K562 (cell line): ENCODE results near the gene PARD3B. TPM values are rescaled to one million over a fixed set of nuclear protein-coding genes. Genes with fewer than 3 reads are reported as not detected.

Experiments used
- ATAC-seq: fragments of 200-7000 bp; cut with Tn5 transposase; 3 replicates; pipeline ENCODE4 v1.9.1; 2020; ENCODE audit warnings: moderate library complexity
- BruUV-seq: library from RNA; stranded (reverse); fragments of 400-500 nt; replicated peaks from 2 replicates; lab custom pipeline; 2021; lab: Mats Ljungman, UMichigan
- CTCF ChIA-PET: fragments of 300-600 bp; formaldehyde crosslinking; extraction: SDS; loops from one replicate; lab custom pipeline; 2021; ENCODE audit warnings: low intra/inter-chr PET ratio; lab: Yijun Ruan, JAX
- POLR2A ChIA-PET: fragments of 300-600, 350-650 bp; sonication (Branson Sonifier 250); formaldehyde crosslinking; extraction: SDS; loops from one replicate; lab custom pipeline; 2021; ENCODE audit warnings: antibody characterized with exemption, inconsistent platforms; lab: Yijun Ruan, JAX
- DNase-seq, 4 experiments: peaks; one replicate each; pipeline versions ENCODE4 v3.0.0 to v3.0.0-alpha.2; 2011 to 2018; ENCODE audit warnings: low spot score in 3 of 4, mixed read lengths in 3 of 4; ENCODE audit errors: extremely low read depth in 1 of 4
- FAIRE-seq: peaks from 2 replicates; lab custom pipeline; 2011; peaks lifted over from hg19 to GRCh38; lab: Jason Lieb, UNC
- H2AFZ ChIP-seq: 2 replicates; pipeline ENCODE4 v1.6.0; 2011; ENCODE audit warnings: low read depth, low read length, control low read depth, inconsistent platforms
- H3K27ac ChIP-seq: fragments of 200-600 bp; 3 replicates; pipeline ENCODE4 v1.8.0; 2011; ENCODE audit warnings: low read depth, mild to moderate bottlenecking, control low read depth, inconsistent platforms, low read length, moderate library complexity, mixed read lengths; ENCODE audit errors: extremely low read depth
- H3K27me3 ChIP-seq, 2 experiments: fragments of 300-600 bp in 1 of 2; 2 replicates in 1 of 2; 3 replicates in 1 of 2; pipeline versions ENCODE4 v1.6.0 to v1.8.0; 2011; ENCODE audit warnings: inconsistent platforms in 2 of 2, low read length in 2 of 2, mild to moderate bottlenecking in 1 of 2, mixed read lengths in 1 of 2, moderate library complexity in 1 of 2; ENCODE audit not compliant: control insufficient read depth in 2 of 2, insufficient read depth in 2 of 2
- H3K36me3 ChIP-seq: fragments of 300-600 bp; 3 replicates; pipeline ENCODE4 v1.8.0; 2011; ENCODE audit warnings: mild to moderate bottlenecking, low read length, inconsistent platforms; ENCODE audit not compliant: control insufficient read depth, insufficient read depth
- H3K4me1 ChIP-seq, 2 experiments: fragments of 200-600 bp in 1 of 2; replicated peaks in 1 of 2; 2 replicates in 1 of 2; 3 replicates in 1 of 2; pipeline versions ENCODE4 v1.5.1 to v1.8.0; 2011; ENCODE audit warnings: inconsistent platforms in 2 of 2, low read length in 2 of 2, mild to moderate bottlenecking in 1 of 2, mixed read lengths in 1 of 2, moderate library complexity in 1 of 2; ENCODE audit not compliant: control insufficient read depth in 2 of 2, insufficient read depth in 2 of 2
- H3K4me2 ChIP-seq: 2 replicates; pipeline ENCODE4 v1.6.1; 2011; ENCODE audit warnings: low read length, control low read depth, inconsistent platforms, mixed read lengths; ENCODE audit not compliant: insufficient read depth
- H3K4me3 ChIP-seq: fragments of 200-600 bp; sonication (generic), shearing (Covaris generic); 2 replicates; pipeline ENCODE4 v1.5.1; 2016; ENCODE audit warnings: control low read depth, inconsistent platforms
- H3K79me2 ChIP-seq: fragments of 200-600 bp; 3 replicates; pipeline ENCODE4 v1.8.0; 2011; ENCODE audit warnings: low read length, inconsistent platforms; ENCODE audit not compliant: control insufficient read depth, insufficient read depth
- H3K9ac ChIP-seq, 2 experiments: 2 replicates each; pipeline versions ENCODE4 v1.6.0 to v1.6.1; 2011; ENCODE audit warnings: low read depth in 2 of 2, low read length in 2 of 2, control low read depth in 1 of 2, inconsistent platforms in 1 of 2, mild to moderate bottlenecking in 1 of 2, mixed read lengths in 1 of 2; ENCODE audit not compliant: insufficient read depth in 1 of 2
- H3K9me1 ChIP-seq: one replicate; pipeline ENCODE4 v1.6.0; 2011; ENCODE audit warnings: inconsistent platforms, mild to moderate bottlenecking, low read length, moderate library complexity; ENCODE audit not compliant: control insufficient read depth, insufficient read depth
- H3K9me3 ChIP-seq: replicated peaks from 2 replicates; pipeline ENCODE4 v1.5.1; 2011; ENCODE audit warnings: low read depth, low read length, inconsistent platforms; ENCODE audit not compliant: control insufficient read depth, insufficient read depth
- H4K20me1 ChIP-seq: replicated peaks from 2 replicates; pipeline ENCODE4 v1.6.1; 2011; ENCODE audit warnings: low read length, inconsistent platforms, mixed read lengths; ENCODE audit not compliant: control insufficient read depth, insufficient read depth
- C11orf30 ChIP-seq: fragments of 450-650 bp; IDR thresholded peaks from 2 replicates; pipeline ENCODE4 v1.6.1; 2016; ENCODE audit warnings: low read depth, mild to moderate bottlenecking
- FUS ChIP-seq: fragments of 200-400 bp; formaldehyde crosslinking; optimal IDR thresholded peaks from 2 replicates; pipeline ENCODE3; 2017; ENCODE audit warnings: low read depth, low read length
- MAFG ChIP-seq: fragments of 450-650 bp; conservative IDR thresholded peaks from 2 replicates; pipeline ENCODE4 v1.6.1; 2016; ENCODE audit warnings: missing genetic modification characterization, missing compliant biosample characterization
- POLR2G ChIP-seq: fragments of 200-400 bp; formaldehyde crosslinking; IDR thresholded peaks from 2 replicates; pipeline ENCODE4 v1.6.1; 2017; ENCODE audit warnings: low read depth, mild to moderate bottlenecking, antibody characterized with exemption, low read length, moderate library complexity
- SLC30A9 ChIP-seq: fragments of 250-450 bp; sonication (Bioruptor Pico); IDR thresholded peaks from 2 replicates; pipeline ENCODE4 v1.8.0; 2022; ENCODE audit warnings: mild to moderate bottlenecking, moderate library complexity
- TEAD2 ChIP-seq: fragments of 450-650 bp; IDR thresholded peaks from 2 replicates; pipeline ENCODE4 v1.6.1; 2016; ENCODE audit warnings: missing genetic modification characterization, control low read depth, missing compliant biosample characterization
- TOE1 ChIP-seq, 2 experiments: fragments of 450-650 bp in 1 of 2; sonication (generic) in 1 of 2; formaldehyde crosslinking in 1 of 2; IDR thresholded peaks; 2 replicates each; pipeline versions ENCODE4 v1.7.1 to v1.8.0; 2016 to 2022; ENCODE audit warnings: borderline replicate concordance in 2 of 2, mild to moderate bottlenecking in 2 of 2, antibody characterized with exemption in 1 of 2, inconsistent platforms in 1 of 2, low read depth in 1 of 2, missing genetic modification reagents in 1 of 2, moderate library complexity in 1 of 2
- UBTF ChIP-seq, 2 experiments: IDR thresholded peaks; 2 replicates each; pipeline ENCODE4 v1.6.1; 2012; ENCODE audit warnings: improper control_type of control experiment in 2 of 2, low read depth in 2 of 2, low read length in 2 of 2, borderline replicate concordance in 1 of 2
- XRCC5 ChIP-seq: fragments of 200-400 bp; formaldehyde crosslinking; IDR thresholded peaks from 2 replicates; pipeline ENCODE4 v1.6.1; 2017; ENCODE audit warnings: low read depth, mild to moderate bottlenecking, low read length
- ZNF699 ChIP-seq: fragments of 250-450 bp; sonication (Bioruptor Pico); IDR thresholded peaks from 2 replicates; pipeline ENCODE4 v1.8.0; 2021; ENCODE audit warnings: mild to moderate bottlenecking, moderate library complexity; ENCODE audit not compliant: insufficient replicate concordance
- in situ Hi-C: fragments of 300-500 bp; cut with MboI; formaldehyde crosslinking; loops from 4 replicates; pipeline ENCODE4 v1.15.0; 2018; ENCODE audit warnings: inconsistent platforms, mixed read lengths
- intact Hi-C: fragments of 100-400 bp; cut with micrococcal nuclease; formaldehyde crosslinking; loops from 2 replicates; pipeline ENCODE4 v1.14.2; 2022
- polyA plus RNA-seq, 8 experiments: library from polyadenylated mRNA; depleted of rRNA in 4 of 8; stranded (reverse) in 5 of 8; unstranded in 3 of 8; fragments of >200 nt; fragmentation: Nextera tagmentation in 2 of 8; fragmentation: Illumina TruSeq in 1 of 8; extraction: Ambion mirVana in 2 of 8; extraction: Trizol in 1 of 8; gene quantifications; 2 replicates each; pipeline versions ENCODE4 v1.2.1 to v1.2.3, GENCODE V29; 2011 to 2014; ENCODE audit warnings: inconsistent platforms in 1 of 8, missing spikeins in 1 of 8
- total RNA-seq, 7 experiments: library from RNA; depleted of rRNA in 6 of 7; stranded (reverse); fragments of >200 nt in 6 of 7; fragmentation: Illumina TruSeq in 2 of 7; extraction: Trizol in 2 of 7; gene quantifications; 2 replicates each; pipeline versions ENCODE4 v1.2.1 to v1.2.3, GENCODE V29; 2011 to 2021; ENCODE audit warnings: low replicate concordance in 1 of 7
- TF ChIP-seq, protein P1 (sequence below): sonication (generic); formaldehyde crosslinking; IDR thresholded peaks from 2 replicates; pipeline ENCODE4 v1.8.1; 2023; ENCODE audit warnings: mild to moderate bottlenecking, missing genetic modification reagents
- TF ChIP-seq, protein P2 (sequence below): fragments of 250-450 bp; sonication (Bioruptor Pico); IDR thresholded peaks from 2 replicates; pipeline ENCODE4 v1.8.0; 2022; ENCODE audit warnings: inconsistent platforms

The PARD3B gene
- total and polyA plus RNA-seq, 9 of the 15 experiments (the other 6 are each of a cell fraction or from before 2014, with no cell fraction given): 0.15 to 3.0 (median 1.1) TPM

DNA sequence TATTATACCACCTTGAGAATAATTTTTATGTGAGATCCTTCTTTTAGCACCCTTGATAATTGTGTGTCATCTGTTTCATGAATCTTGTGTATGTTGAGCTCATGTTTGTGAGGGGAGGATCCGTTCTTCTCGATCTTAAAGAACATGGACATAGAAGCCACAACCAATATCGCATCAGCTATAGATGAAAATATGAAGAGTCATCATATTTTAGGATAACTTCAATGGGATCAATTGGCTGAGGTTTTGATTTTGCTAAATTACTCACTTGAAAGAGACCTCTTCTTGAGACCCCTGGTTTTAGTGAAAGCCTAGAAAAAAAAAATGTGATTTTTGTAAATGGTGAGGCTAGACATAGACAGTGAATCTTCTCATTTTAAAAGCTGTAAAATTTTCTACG, 751.7 kb downstream of the PARD3B start (continued):
- TF ChIP-seq MAFG (tag): peak; percentile 35; the same call in 1 of the 2 replicates
- no peak for TF ChIP-seq ZNF699
- no peak for TF ChIP-seq UBTF (IDR thresholded peaks at IDR 0.05; ENCODE audit: borderline replicate concordance in 1 of 2, low read depth in 2 of 2, low read length in 2 of 2)
- TF ChIP-seq C11orf30: peak; percentile 35; the same call in 1 of the 2 replicates

DNA sequence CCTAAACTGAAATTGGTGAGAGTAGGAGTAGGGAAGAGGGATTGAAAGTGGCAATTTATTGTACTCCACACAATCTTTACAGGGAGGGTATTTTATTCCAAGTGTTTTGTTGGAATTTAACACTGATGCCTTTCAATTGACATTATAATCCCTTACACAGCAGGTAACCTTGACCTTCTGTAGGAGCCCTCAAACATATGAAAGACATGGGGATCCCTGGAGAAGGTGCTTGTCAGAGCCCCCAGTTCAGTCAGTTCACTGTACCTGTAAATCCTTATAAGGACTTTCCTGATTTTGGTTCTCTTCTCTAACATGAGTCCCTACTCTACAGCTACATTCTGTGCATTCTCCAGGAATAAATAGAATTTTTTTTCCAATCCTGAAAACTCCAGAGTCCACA, 752.1 kb downstream of the PARD3B start:
- FAIRE-seq: no peak
- in situ Hi-C loops: no loop called here
- TF ChIP-seq POLR2G (no peak), TOE1 (IDR thresholded peaks at IDR 0.05; ENCODE audit: borderline replicate concordance) (no peak), TOE1 (CRISPR knock-in tag; IDR thresholded peaks at IDR 0.05; ENCODE audit: borderline replicate concordance, low read depth) (no peak), XRCC5 (no peak), SLC30A9 (no peak), TEAD2 (tag) (no peak), FUS (no peak)
- TF ChIP-seq, protein P1, sequence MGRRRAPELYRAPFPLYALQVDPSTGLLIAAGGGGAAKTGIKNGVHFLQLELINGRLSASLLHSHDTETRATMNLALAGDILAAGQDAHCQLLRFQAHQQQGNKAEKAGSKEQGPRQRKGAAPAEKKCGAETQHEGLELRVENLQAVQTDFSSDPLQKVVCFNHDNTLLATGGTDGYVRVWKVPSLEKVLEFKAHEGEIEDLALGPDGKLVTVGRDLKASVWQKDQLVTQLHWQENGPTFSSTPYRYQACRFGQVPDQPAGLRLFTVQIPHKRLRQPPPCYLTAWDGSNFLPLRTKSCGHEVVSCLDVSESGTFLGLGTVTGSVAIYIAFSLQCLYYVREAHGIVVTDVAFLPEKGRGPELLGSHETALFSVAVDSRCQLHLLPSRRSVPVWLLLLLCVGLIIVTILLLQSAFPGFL: no peak
- TF ChIP-seq, protein P2, sequence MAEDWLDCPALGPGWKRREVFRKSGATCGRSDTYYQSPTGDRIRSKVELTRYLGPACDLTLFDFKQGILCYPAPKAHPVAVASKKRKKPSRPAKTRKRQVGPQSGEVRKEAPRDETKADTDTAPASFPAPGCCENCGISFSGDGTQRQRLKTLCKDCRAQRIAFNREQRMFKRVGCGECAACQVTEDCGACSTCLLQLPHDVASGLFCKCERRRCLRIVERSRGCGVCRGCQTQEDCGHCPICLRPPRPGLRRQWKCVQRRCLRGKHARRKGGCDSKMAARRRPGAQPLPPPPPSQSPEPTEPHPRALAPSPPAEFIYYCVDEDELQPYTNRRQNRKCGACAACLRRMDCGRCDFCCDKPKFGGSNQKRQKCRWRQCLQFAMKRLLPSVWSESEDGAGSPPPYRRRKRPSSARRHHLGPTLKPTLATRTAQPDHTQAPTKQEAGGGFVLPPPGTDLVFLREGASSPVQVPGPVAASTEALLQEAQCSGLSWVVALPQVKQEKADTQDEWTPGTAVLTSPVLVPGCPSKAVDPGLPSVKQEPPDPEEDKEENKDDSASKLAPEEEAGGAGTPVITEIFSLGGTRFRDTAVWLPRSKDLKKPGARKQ (CRISPR knock-in tag): no peak

More for the DNA sequence above, 752.1 kb downstream of the PARD3B start:
- no peak overlapping the region for H2AFZ ChIP-seq
- H3K4me2 ChIP-seq: no peak overlapping the region
- no peaks in the 10 kb centered on the region for H4K20me1 ChIP-seq
- H3K9me3 ChIP-seq: no peaks in the 10 kb centered on the region
- DNase-seq (no peak), ATAC-seq (no peak)
- H3K4me1 ChIP-seq: no peaks in the 10 kb centered on the region
- no peaks in the 10 kb centered on the region for H3K27me3 ChIP-seq
- H3K4me3 ChIP-seq: no peak overlapping the region
- intact Hi-C loops: no loop called here
- POLR2A ChIA-PET: no interaction called here
- no TSS peak for BruUV-seq
- no peaks in the 10 kb centered on the region for H3K36me3 ChIP-seq
- no peak overlapping the region for H3K27ac ChIP-seq
- H3K9me1 ChIP-seq: no peaks in the 10 kb centered on the region
- CTCF ChIA-PET: no interaction called here
- H3K79me2 ChIP-seq: no peaks in the 10 kb centered on the region
- no peak overlapping the region for H3K9ac ChIP-seq
